ENCODE data around the gene ROBO1. TPM values are rescaled to one million over a fixed set of nuclear protein-coding genes. Genes with fewer than 3 reads are reported as not detected.

The ROBO1 gene
- total RNA-seq, 2 experiments from 2014 or later: 1.3 to 2.1 TPM

- no peak for DNase-seq
- H3K27ac Mint-ChIP-seq: no peak overlapping the region
- no peak for ATAC-seq
- POLR2A ChIA-PET: no interaction called here
- CTCF ChIA-PET: no interaction called here
- no peaks in the 10 kb centered on the region for H3K36me3 Mint-ChIP-seq (ENCODE audit: low read depth)
- no peaks in the 10 kb centered on the region for H3K4me1 Mint-ChIP-seq
- intact Hi-C loops (cut with DNase I, micrococcal nuclease): no loop called here
- peaks cover 5% of the 10 kb centered on the region for H3K9me3 Mint-ChIP-seq (ENCODE audit: low read depth)
- no peak overlapping the region for H3K4me3 Mint-ChIP-seq
- no peaks in the 10 kb centered on the region for H3K27me3 Mint-ChIP-seq
Measured at GRCh38 chr3:79424811-79425210, 343.0 kb downstream of the ROBO1 start.

- intact Hi-C loops (cut with DNase I, micrococcal nuclease): no loop called here
- POLR2A ChIA-PET: no interaction called here
- DNase-seq (no peak), ATAC-seq (no peak)
- Mint-ChIP-seq H3K4me3 (no peak overlapping the region), H3K36me3 (ENCODE audit: low read depth) (no peaks in the 10 kb centered on the region), H3K27me3 (no peaks in the 10 kb centered on the region), H3K27ac (no peak overlapping the region), H3K4me1 (no peaks in the 10 kb centered on the region), H3K9me3 (ENCODE audit: low read depth) (peaks cover 8% of the 10 kb centered on the region)
- CTCF ChIA-PET: interaction anchor here (1.6 kb wide), 1 partner anchor 10 kb away, joined by 4 read pairs; no protein-coding TSS in a partner anchor
Measured at GRCh38 chr3:79423417-79423816, 344.4 kb downstream of the ROBO1 start.

- H3K27me3 Mint-ChIP-seq: no peaks in the 10 kb centered on the region
- no peaks in the 10 kb centered on the region for H3K4me1 Mint-ChIP-seq
- no peak overlapping the region for H3K27ac Mint-ChIP-seq
- DNase-seq (no peak), ATAC-seq (no peak)
- intact Hi-C loops (cut with DNase I, micrococcal nuclease): no loop called here
- no peak overlapping the region for H3K4me3 Mint-ChIP-seq
- ChIA-PET POLR2A (no interaction called here), CTCF (no interaction called here)
- H3K9me3 Mint-ChIP-seq (ENCODE audit: low read depth): peaks cover 6% of the 10 kb centered on the region
- no peaks in the 10 kb centered on the region for H3K36me3 Mint-ChIP-seq (ENCODE audit: low read depth)
Measured at GRCh38 chr3:79421273-79421672, 346.5 kb downstream of the ROBO1 start.

GRCh38 chr3:79418855-79419621 is 348.8 kb downstream of the ROBO1 start:
- no peaks in the 10 kb centered on the region for H3K27me3 Mint-ChIP-seq
- intact Hi-C loops (cut with DNase I, micrococcal nuclease): no loop called here
- H3K27ac Mint-ChIP-seq: no peak overlapping the region
- POLR2A ChIA-PET: no interaction called here
- no peaks in the 10 kb centered on the region for H3K36me3 Mint-ChIP-seq (ENCODE audit: low read depth)
- H3K4me3 Mint-ChIP-seq: no peak overlapping the region
- peaks cover 11% of the 10 kb centered on the region for H3K9me3 Mint-ChIP-seq (ENCODE audit: low read depth)
- ATAC-seq (no peak), DNase-seq (no peak)
- CTCF ChIA-PET: no interaction called here
- no peaks in the 10 kb centered on the region for H3K4me1 Mint-ChIP-seq

GRCh38 chr3:79415356-79415755 is 352.4 kb downstream of the ROBO1 start:
- intact Hi-C loops (cut with DNase I, micrococcal nuclease): no loop called here
- ATAC-seq: no peak
- no peak for DNase-seq

GRCh38 chr3:79414806-79415205 is 353.0 kb downstream of the ROBO1 start:
- DNase-seq (no peak), ATAC-seq (no peak)
- POLR2A ChIA-PET: no interaction called here
- CTCF ChIA-PET: interaction anchor here (1.0 kb wide), 1 partner anchor 110 kb away, joined by 3 read pairs; no protein-coding TSS in a partner anchor
- H3K27ac Mint-ChIP-seq: no peak overlapping the region
- no peaks in the 10 kb centered on the region for H3K27me3 Mint-ChIP-seq
- H3K36me3 Mint-ChIP-seq (ENCODE audit: low read depth): no peaks in the 10 kb centered on the region
- peaks cover 10% of the 10 kb centered on the region for H3K9me3 Mint-ChIP-seq (ENCODE audit: low read depth)
- intact Hi-C loops (cut with DNase I, micrococcal nuclease): no loop called here
- no peaks in the 10 kb centered on the region for H3K4me1 Mint-ChIP-seq
- no peak overlapping the region for H3K4me3 Mint-ChIP-seq

More at GRCh38 chr3:79415356-79415755, 352.4 kb downstream of the ROBO1 start:
- no peaks in the 10 kb centered on the region for H3K27me3 Mint-ChIP-seq
- ChIA-PET POLR2A (no interaction called here), CTCF (interaction anchor here (1.0 kb wide), 1 partner anchor 110 kb away, joined by 3 read pairs; no protein-coding TSS in a partner anchor)
- no peak overlapping the region for H3K27ac Mint-ChIP-seq
- peaks cover 10% of the 10 kb centered on the region for H3K9me3 Mint-ChIP-seq (ENCODE audit: low read depth)
- H3K4me3 Mint-ChIP-seq: no peak overlapping the region
- no peaks in the 10 kb centered on the region for H3K4me1 Mint-ChIP-seq
- no peaks in the 10 kb centered on the region for H3K36me3 Mint-ChIP-seq (ENCODE audit: low read depth)

GRCh38 chr3:79414035-79414434 is 353.8 kb downstream of the ROBO1 start:
- ATAC-seq: no peak
- CTCF ChIA-PET: interaction anchor here (1.0 kb wide), 1 partner anchor 111 kb away, joined by 3 read pairs; no protein-coding TSS in a partner anchor
- no peaks in the 10 kb centered on the region for H3K36me3 Mint-ChIP-seq (ENCODE audit: low read depth)

GRCh38 chr3:79412537-79412936 is 355.3 kb downstream of the ROBO1 start:
- ChIA-PET POLR2A (no interaction called here), CTCF (interaction anchor here (1.3 kb wide), 1 partner anchor 11 kb away, joined by 4 read pairs; no protein-coding TSS in a partner anchor)
- intact Hi-C loops (cut with DNase I, micrococcal nuclease): no loop called here
- H3K4me1 Mint-ChIP-seq: no peaks in the 10 kb centered on the region
- DNase-seq (no peak), ATAC-seq (no peak)
- H3K27ac Mint-ChIP-seq: no peak overlapping the region
- H3K4me3 Mint-ChIP-seq: no peak overlapping the region
- no peaks in the 10 kb centered on the region for H3K27me3 Mint-ChIP-seq
- no peaks in the 10 kb centered on the region for H3K36me3 Mint-ChIP-seq (ENCODE audit: low read depth)
- H3K9me3 Mint-ChIP-seq (ENCODE audit: low read depth): peaks cover 8% of the 10 kb centered on the region

More at GRCh38 chr3:79414035-79414434, 353.8 kb downstream of the ROBO1 start:
- Mint-ChIP-seq H3K27ac (no peak overlapping the region), H3K4me1 (no peaks in the 10 kb centered on the region), H3K4me3 (no peak overlapping the region), H3K9me3 (ENCODE audit: low read depth) (peaks cover 10% of the 10 kb centered on the region), H3K27me3 (no peaks in the 10 kb centered on the region)
- intact Hi-C loops (cut with DNase I, micrococcal nuclease): no loop called here
- POLR2A ChIA-PET: no interaction called here
- no peak for DNase-seq

- Mint-ChIP-seq H3K9me3 (ENCODE audit: low read depth) (peaks cover 5% of the 10 kb centered on the region), H3K27me3 (no peaks in the 10 kb centered on the region), H3K4me1 (no peaks in the 10 kb centered on the region), H3K36me3 (ENCODE audit: low read depth) (no peaks in the 10 kb centered on the region), H3K27ac (no peak overlapping the region), H3K4me3 (no peak overlapping the region)
- intact Hi-C loops (cut with DNase I, micrococcal nuclease): no loop called here
- ATAC-seq (no peak), DNase-seq (no peak)
- POLR2A ChIA-PET: no interaction called here
- CTCF ChIA-PET: no interaction called here
Measured at GRCh38 chr3:79410617-79411016, 357.2 kb downstream of the ROBO1 start.

GRCh38 chr3:79410136-79410535 is 357.7 kb downstream of the ROBO1 start:
- intact Hi-C loops (cut with DNase I, micrococcal nuclease): no loop called here
- ATAC-seq: no peak
- no peak overlapping the region for H3K4me3 Mint-ChIP-seq
- H3K27ac Mint-ChIP-seq: no peak overlapping the region
- DNase-seq: no peak
- peaks cover 3% of the 10 kb centered on the region for H3K9me3 Mint-ChIP-seq (ENCODE audit: low read depth)
- ChIA-PET CTCF (no interaction called here), POLR2A (no interaction called here)
- H3K36me3 Mint-ChIP-seq (ENCODE audit: low read depth): no peaks in the 10 kb centered on the region
- no peaks in the 10 kb centered on the region for H3K27me3 Mint-ChIP-seq
- no peaks in the 10 kb centered on the region for H3K4me1 Mint-ChIP-seq

- intact Hi-C loops (cut with DNase I, micrococcal nuclease): no loop called here
- Mint-ChIP-seq H3K36me3 (ENCODE audit: low read depth) (no peaks in the 10 kb centered on the region), H3K27me3 (no peaks in the 10 kb centered on the region), H3K4me1 (no peaks in the 10 kb centered on the region), H3K4me3 (no peak overlapping the region), H3K27ac (no peak overlapping the region), H3K9me3 (ENCODE audit: low read depth) (no peaks in the 10 kb centered on the region)
- ChIA-PET CTCF (no interaction called here), POLR2A (no interaction called here)
- DNase-seq (no peak), ATAC-seq (no peak)
Measured at GRCh38 chr3:79406175-79406574, 361.6 kb downstream of the ROBO1 start.

GRCh38 chr3:79405183-79405582 is 362.6 kb downstream of the ROBO1 start:
- intact Hi-C loops (cut with DNase I, micrococcal nuclease): no loop called here
- CTCF ChIA-PET: no interaction called here

More at GRCh38 chr3:79405183-79405582, 362.6 kb downstream of the ROBO1 start:
- DNase-seq (no peak), ATAC-seq (no peak)
- Mint-ChIP-seq H3K4me1 (no peaks in the 10 kb centered on the region), H3K9me3 (ENCODE audit: low read depth) (no peaks in the 10 kb centered on the region), H3K27ac (no peak overlapping the region), H3K36me3 (ENCODE audit: low read depth) (no peaks in the 10 kb centered on the region), H3K4me3 (no peak overlapping the region), H3K27me3 (no peaks in the 10 kb centered on the region)
- POLR2A ChIA-PET: no interaction called here

All from activated CD4-positive, alpha-beta T cell treated with anti-CD3 and anti-CD28 coated beads for 36 hours (primary cell).